ENCODE data around the gene MYO1B. TPM values are rescaled to one million over a fixed set of nuclear protein-coding genes. Genes with fewer than 3 reads are reported as not detected.

The MYO1B gene
- total RNA-seq, 4 donors from 2014 or later: 17.2 to 31.8 (median 28.8) TPM

DNA sequence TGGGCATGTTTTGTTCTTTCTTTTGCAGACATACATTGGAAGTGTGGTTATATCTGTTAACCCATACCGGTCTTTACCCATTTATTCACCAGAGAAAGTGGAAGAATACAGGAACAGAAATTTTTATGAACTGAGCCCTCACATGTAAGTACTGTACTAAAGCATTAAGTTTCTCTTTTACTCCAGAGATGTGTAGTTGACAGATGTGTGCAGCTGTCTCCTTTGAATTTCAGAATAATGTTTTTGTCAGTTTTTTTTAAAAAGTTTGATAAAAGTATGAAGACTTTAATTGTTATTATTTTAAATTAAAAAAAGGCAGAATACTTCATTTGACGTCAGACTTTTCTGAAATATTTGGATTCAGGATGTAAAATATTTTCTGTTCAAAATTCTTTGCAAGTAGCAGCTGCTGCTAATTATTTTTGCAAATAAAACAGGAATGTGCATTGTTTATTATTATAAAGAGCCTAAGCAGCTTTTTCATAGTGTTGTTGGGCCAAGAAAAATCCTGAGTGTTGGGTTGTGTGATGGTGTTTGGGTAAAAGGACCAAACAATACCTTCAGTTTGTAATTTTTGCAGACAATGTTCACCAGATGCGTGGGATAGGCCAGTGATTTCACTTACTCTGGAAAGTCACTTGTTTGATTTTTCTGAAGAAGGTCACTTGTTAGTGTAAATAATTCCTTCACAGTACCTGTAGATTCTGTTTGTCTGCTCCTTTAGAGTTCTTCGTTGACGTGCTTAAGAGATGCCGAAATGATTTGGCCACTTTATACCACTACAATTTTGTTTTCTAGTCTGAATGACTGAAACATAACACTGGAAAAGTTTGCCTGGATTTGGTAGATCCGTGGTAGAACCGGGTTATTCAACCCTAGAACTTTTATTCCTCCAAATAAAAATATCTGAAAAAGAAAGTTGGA, 51.1 kb downstream of the MYO1B start:
- no peaks in the 10 kb centered on the region for H3K9me3 ChIP-seq
- H3K4me3 ChIP-seq: no peak overlapping the region
- H3K27me3 ChIP-seq: no peaks in the 10 kb centered on the region
- no peaks in the 10 kb centered on the region for H3K36me3 ChIP-seq
- 72% methylated on average over 8 of the region's 8 CpGs for WGBS
- TF ChIP-seq POLR2AphosphoS5 (IDR thresholded peaks at IDR 0.05): no peak
- TF ChIP-seq EP300 (IDR thresholded peaks at IDR 0.05): no peak
- TF ChIP-seq POLR2A (IDR thresholded peaks at IDR 0.05): no peak
- no peak for TF ChIP-seq CTCF (IDR thresholded peaks at IDR 0.05)
- H3K4me1 ChIP-seq: peaks cover 6% of the 10 kb centered on the region
- DNase-seq (ENCODE audit: low spot score in 2 of 2): no peak
- H3K27ac ChIP-seq: no peak overlapping the region

DNA sequence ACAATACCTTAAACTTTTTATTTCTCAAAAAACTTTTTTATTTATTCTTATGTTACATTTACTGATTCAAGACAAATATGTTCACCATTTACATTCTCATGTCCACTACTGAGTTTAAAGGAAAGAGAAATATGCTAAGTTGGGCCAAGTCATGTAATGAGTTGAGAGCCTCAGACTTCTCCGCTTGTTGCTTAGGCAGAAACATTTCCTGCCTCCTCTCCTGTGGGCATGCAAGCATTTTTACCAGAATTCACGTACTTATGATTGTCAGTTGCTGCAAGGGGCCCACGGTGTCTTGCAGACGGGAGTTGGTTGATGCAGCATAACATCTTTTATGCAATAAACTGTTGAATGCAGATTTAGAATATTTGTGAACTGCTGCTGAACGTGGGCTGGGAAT, 51.8 kb downstream of the MYO1B start:
- 68% methylated on average over 5 of the region's 5 CpGs for WGBS

GRCh38 chr2:191298306-191298705, 53.1 kb downstream of the MYO1B start:
- no peaks in the 10 kb centered on the region for H3K36me3 ChIP-seq
- H3K27me3 ChIP-seq: no peaks in the 10 kb centered on the region
- 82% methylated on average over 2 of the region's 2 CpGs for WGBS
- H3K4me1 ChIP-seq: peaks cover 6% of the 10 kb centered on the region
- no peak for DNase-seq (ENCODE audit: low spot score in 2 of 2)
- no peaks in the 10 kb centered on the region for H3K9me3 ChIP-seq
- no peak for TF ChIP-seq CTCF (IDR thresholded peaks at IDR 0.05)
- TF ChIP-seq POLR2A (IDR thresholded peaks at IDR 0.05): no peak
- TF ChIP-seq EP300 (IDR thresholded peaks at IDR 0.05): no peak
- no peak for TF ChIP-seq POLR2AphosphoS5 (IDR thresholded peaks at IDR 0.05)
- H3K4me3 ChIP-seq: no peak overlapping the region
- no peak overlapping the region for H3K27ac ChIP-seq

More for the DNA sequence above, 51.8 kb downstream of the MYO1B start:
- no peak overlapping the region for H3K4me3 ChIP-seq
- TF ChIP-seq CTCF (IDR thresholded peaks at IDR 0.05): no peak
- no peak for TF ChIP-seq EP300 (IDR thresholded peaks at IDR 0.05)
- TF ChIP-seq POLR2AphosphoS5 (IDR thresholded peaks at IDR 0.05): no peak
- no peak for TF ChIP-seq POLR2A (IDR thresholded peaks at IDR 0.05)
- no peaks in the 10 kb centered on the region for H3K27me3 ChIP-seq
- no peaks in the 10 kb centered on the region for H3K36me3 ChIP-seq
- no peaks in the 10 kb centered on the region for H3K9me3 ChIP-seq
- peaks cover 6% of the 10 kb centered on the region for H3K4me1 ChIP-seq
- H3K27ac ChIP-seq: no peak overlapping the region
- no peak for DNase-seq (ENCODE audit: low spot score in 2 of 2)

GRCh38 chr2:191299010-191299409, 53.8 kb downstream of the MYO1B start:
- peaks cover 6% of the 10 kb centered on the region for H3K4me1 ChIP-seq
- no peak overlapping the region for H3K4me3 ChIP-seq
- no peak for DNase-seq (ENCODE audit: low spot score in 2 of 2)
- no peaks in the 10 kb centered on the region for H3K27me3 ChIP-seq
- H3K9me3 ChIP-seq: no peaks in the 10 kb centered on the region
- TF ChIP-seq POLR2AphosphoS5 (IDR thresholded peaks at IDR 0.05) (no peak), CTCF (IDR thresholded peaks at IDR 0.05) (no peak), POLR2A (IDR thresholded peaks at IDR 0.05) (no peak), EP300 (IDR thresholded peaks at IDR 0.05) (no peak)
- WGBS: 45% methylated on average over 2 of the region's 2 CpGs
- no peaks in the 10 kb centered on the region for H3K36me3 ChIP-seq
- H3K27ac ChIP-seq: no peak overlapping the region

- 97% methylated on average over 1 of the region's 1 CpG for WGBS
- H3K4me1 ChIP-seq: peaks cover 12% of the 10 kb centered on the region
- H3K4me3 ChIP-seq: no peak overlapping the region
- no peaks in the 10 kb centered on the region for H3K27me3 ChIP-seq
- H3K27ac ChIP-seq: no peak overlapping the region
- H3K9me3 ChIP-seq: no peaks in the 10 kb centered on the region
- no peaks in the 10 kb centered on the region for H3K36me3 ChIP-seq
- DNase-seq (ENCODE audit: low spot score in 2 of 2): no peak
- TF ChIP-seq POLR2A (IDR thresholded peaks at IDR 0.05) (no peak), EP300 (IDR thresholded peaks at IDR 0.05) (no peak), POLR2AphosphoS5 (IDR thresholded peaks at IDR 0.05) (no peak), CTCF (IDR thresholded peaks at IDR 0.05) (no peak)
These were observed 54.7 kb downstream of the MYO1B start for GRCh38 chr2:191299866-191300265.
